Measurements from ENCODE around the gene MISP.

Gene MISP

GRCh38 chr19:781800-782184 is 30.9 kb downstream of the MISP start:
- DNase-seq = no peak

DNA sequence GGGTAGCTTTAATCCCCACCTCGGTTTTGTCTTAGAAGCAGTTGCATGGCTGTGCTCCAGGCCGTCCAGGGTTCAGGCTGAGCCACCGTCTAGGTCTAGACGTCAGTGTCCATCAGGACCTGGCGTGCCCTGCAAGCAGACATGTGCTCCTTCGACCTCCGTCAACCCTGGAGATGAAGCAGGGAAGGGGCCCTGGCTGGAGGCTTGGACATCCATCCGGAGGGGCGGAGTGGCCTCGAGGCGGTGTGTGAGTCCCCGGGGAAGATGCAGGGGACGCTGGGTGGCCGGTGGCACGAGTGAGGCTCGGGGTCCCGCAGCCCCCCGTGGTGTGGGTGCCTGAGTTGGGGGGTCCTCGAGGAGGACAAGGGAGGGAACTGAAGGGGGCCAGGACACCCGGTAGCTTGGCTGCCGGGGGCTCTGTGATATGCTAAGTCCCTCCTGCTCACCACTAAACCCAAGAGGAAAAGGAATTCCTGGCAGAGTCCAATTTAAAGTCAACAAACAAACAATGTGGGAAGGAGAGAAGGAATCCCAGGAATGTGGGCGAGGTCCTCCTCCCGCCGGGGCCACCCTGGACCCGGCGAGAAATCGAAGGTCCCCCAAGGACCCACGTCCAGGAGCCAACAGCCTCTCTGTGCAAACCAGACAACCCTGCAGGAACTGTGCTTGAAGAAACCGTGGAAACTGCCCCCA is 31.4 kb downstream of the MISP start:
- DNase-seq = no peak

DNA sequence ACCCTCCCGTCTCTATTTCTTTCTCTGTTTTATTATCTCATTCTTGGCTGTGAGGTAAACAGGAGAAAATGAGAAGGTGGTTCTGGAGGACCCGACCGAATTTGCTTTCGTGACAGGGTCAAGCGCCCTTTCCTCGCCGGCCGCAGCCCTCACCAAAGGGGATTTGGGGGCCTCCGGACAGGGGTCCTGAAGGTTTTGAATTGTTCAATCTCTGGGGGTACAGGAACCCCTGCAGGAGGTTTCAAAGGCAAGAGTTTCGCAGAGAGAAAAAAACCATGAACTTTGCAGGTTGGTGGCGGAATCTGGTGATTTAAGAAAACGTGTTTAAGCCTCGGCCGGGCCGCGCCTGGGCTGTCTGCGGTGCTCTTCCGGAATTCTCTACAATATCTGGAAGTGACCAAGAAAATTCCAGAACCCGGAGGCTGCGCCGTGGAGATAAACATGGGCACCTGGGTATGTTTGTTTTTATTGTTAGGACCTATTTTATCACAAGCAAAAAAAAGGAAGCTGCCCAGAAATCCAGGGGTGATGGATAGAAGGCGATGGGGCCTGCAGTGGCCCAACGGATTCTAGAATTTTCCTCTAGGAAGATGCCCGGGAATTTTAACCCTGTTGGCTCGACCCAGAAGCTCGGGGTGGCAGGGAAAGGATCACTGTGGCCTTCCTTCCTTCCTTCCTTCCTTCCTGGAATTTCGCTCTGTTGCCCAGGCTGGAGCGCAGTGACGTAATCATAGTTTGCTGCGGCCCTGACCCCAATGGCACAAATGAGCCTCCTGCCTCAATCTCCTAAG is 32.2 kb downstream of the MISP start:
- no peak for DNase-seq

- no peak for DNase-seq
Measured at GRCh38 chr19:784541-784940, 33.6 kb downstream of the MISP start.

- no peak for DNase-seq
Measured at GRCh38 chr19:787536-787935, 36.6 kb downstream of the MISP start.

GRCh38 chr19:788686-788982 is 37.7 kb downstream of the MISP start:
- no peak for DNase-seq

DNA sequence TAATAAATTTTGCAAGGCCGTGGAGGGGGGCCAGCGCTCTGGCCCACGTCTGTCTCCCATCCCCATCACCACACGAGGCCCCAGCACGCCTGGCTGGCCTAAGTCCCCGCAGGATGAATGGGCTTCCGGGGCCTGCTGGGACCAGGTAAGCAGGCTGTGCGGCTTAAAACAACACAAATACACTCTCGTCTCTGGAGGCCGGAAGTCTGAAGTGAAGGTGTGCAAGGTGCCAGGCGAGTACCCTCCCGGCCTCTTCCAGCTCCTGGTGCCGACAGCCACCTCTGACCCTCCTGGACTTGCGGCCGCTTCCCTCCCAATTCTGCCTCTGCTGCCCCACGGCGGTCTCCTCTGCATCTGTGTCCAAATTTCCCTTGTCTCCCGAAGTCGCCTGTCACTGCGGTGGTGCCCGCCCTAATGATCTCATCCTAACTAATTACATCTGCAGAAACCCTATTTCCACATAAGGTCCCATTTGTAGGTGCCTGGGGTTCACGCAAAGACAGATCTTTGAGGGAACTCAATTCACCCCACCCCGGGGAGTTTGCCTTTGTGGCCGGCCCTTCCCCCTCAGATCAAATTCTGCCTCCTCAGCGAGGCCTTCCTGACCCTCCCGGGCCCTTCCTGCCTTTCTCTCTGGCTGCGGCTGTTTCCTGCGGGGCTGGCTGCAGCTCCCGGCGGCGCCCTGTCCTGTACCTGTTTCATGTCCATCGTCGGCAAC is 38.2 kb downstream of the MISP start:
- DNase-seq = no peak

- no peak for DNase-seq
Measured at GRCh38 chr19:789701-790060, 38.8 kb downstream of the MISP start.

GRCh38 chr19:791007-791566 is 40.2 kb downstream of the MISP start:
- no peak for DNase-seq

DNA sequence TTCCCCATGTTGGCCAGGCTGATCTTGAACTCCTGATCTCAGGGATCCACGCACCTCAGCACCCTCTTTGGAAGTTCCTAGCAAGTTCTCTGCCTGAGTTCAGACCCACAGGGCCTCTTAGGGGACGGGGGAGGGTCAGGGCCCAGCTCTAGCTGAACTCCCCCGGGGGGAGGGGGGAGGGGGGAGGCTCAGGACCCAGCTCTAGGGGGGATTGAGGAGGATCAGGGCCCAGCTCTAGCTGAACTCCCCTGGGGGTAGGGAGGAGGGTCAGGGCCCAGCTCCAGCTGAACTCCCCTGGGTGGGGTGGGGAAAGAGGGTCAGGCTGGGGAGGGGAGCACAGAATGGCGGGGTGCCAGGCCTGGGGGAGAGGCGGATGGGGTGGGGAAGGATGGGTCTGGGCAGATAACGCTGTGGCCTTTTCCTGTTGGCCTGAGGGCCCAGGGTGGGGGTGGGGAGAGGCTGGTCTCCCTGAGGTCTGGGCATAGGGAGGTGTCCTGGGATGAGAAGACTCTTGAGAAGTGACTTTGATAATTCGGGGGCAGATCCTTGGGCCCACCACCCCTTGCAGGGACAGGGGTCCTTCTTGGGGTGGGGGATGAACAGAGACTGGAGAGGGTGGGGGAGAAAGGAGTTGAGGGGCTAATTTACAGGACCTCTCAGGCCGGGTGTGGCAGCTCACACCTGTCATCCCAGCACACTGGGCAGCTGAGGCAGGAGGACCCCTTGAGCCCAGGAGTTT is 40.8 kb downstream of the MISP start:
- no peak for DNase-seq

GRCh38 chr19:792306-792885 is 41.5 kb downstream of the MISP start:
- no peak for DNase-seq

- no peak for DNase-seq
Measured at GRCh38 chr19:793806-794205, 42.9 kb downstream of the MISP start.

DNA sequence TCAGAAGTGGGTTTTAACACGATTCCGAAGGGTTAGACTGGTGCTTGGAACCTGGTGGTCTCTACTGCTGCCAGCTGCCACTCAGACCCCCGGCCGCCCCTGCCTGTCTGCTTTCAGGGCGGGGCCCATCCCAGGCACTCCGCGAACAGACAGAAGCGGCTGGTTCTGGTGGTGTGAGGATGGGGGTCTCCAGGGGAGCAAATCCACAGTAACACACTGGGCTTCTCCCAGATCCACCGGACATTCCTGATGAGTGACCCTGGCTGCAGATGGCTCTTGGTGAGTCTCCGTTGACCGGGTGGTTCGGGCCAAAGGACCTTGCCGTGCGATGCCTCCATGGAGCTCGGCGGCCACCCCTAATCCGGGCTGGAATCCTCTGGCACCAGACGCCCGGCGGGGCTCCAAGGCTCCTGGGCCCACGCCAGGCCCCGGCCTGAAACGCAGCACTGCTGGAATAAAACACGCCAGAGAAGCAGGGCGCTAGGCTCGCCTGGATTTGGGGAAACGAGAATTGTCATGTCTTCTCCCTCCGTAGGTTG is 44.2 kb downstream of the MISP start:
- no peak for DNase-seq

GRCh38 chr19:795691-796581 is 45.0 kb downstream of the MISP start:
- DNase-seq = no peak

- peak; percentile 99 for DNase-seq
Measured at GRCh38 chr19:796692-797527, 46.0 kb downstream of the MISP start, which contains the start of gene PTBP1. Gene PTBP1, plus strand, starts transcription at chr19:797452. Its CDS starts 46 bp downstream, at chr19:797498.

DNA sequence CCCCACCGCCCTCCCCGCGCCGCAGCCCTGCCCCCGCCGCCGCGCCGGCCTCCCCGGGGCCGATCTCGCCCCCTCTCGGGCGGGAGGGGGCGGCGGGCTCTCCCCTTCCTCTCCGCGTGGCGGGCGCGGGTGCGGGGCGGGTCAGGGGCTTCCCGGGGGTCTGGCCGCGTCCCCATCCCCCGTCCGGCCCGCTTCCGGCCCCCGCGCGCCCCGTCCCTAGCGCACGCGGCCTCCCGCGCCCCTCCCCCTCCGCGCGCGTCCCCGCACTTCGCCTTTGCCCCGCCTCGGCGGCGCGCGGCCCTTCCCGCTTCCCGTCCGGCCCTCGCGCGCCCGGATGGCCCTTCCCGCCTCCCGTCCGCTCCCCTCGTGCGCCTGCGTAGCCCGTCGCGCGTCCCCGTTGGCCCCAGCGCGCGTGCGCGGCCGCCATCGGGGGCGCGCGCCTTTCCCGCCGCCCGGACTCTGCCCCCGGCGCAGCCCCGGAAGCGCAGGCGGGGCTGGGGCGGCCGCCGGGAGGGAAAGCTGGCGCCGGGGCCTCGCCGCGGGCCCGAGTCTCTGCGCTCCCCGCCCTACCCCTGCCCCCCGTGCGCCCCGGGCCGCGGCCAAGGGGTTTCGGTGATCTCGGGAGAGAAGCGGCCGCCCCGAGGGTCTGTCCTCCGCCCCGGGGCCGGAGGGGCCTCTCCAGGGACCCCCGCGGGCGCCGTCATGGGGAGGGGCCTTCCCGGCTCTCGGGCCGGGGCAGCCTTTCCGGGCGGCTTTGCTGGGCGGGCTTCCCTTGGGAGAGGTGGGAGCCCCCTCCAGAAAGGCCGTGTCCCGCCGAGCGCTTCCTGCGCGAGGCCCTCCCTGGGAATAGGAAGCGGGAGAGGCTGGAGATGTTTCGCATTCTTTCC is 46.9 kb downstream of the MISP start:
- peak; percentile 74 for DNase-seq

DNA sequence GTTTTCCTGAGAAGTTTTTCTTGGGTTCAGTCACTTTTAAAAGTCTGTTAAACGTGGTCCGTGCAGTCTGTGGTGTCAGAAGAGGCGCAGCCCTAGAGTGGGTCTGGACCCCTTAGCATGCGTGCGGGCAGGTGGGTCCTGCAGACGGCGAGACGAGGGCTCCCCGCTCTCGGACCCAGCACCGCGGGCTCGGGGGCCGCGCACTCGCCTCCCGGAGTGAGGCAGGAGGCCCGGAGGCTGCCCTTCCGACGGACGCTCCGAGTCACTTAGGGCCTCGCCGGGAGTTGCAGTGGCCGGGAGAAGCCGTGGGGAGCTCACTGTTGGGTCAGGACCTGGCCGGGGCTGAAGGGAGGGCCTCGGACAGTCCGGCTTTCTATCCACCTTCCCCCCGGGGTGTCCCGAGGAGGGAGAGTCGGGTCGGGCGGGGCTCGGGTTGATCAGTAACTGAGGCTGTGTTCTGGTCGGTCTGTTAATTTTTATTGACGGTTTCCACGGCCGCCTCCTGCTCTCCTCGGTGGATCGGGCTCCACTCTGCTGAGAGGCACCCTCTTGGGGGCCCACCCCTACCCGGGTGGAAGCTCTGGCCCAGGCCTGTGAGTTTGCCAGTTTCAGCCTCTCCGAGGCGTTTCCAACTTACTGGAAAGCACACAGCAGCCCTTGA is 47.6 kb downstream of the MISP start:
- peak; percentile 3 for DNase-seq

- DNase-seq = no peak
Measured at GRCh38 chr19:799076-799881, 48.4 kb downstream of the MISP start.
